BLaER1 treated with 17β-estradiol and CSF1 and Interleukin-3, amounts not matched to agents 10 nM and 100 nM (cell line): ENCODE measurements around the gene PKNOX2.

Source experiments
- H3K27ac ChIP-seq, 11 experiments: shearing (Covaris generic); formaldehyde crosslinking; 2 replicates each; pipeline ENCODE4 v1.8.1; 2022
- H3K27me3 ChIP-seq, 11 experiments: shearing (Covaris generic); formaldehyde crosslinking; 2 replicates each; pipeline ENCODE4 v1.8.1; 2022
- H3K36me3 ChIP-seq, 11 experiments: shearing (Covaris generic); formaldehyde crosslinking; 2 replicates each; pipeline ENCODE4 v1.8.1; 2022
- H3K4me1 ChIP-seq, 10 experiments: shearing (Covaris generic); formaldehyde crosslinking; 2 replicates each; pipeline ENCODE4 v1.8.1; 2022
- H3K4me2 ChIP-seq, 11 experiments: shearing (Covaris generic); formaldehyde crosslinking; 2 replicates each; pipeline ENCODE4 v1.8.1; 2022
- H3K4me3 ChIP-seq, 10 experiments: shearing (Covaris generic); formaldehyde crosslinking; 2 replicates each; pipeline ENCODE4 v1.8.1; 2022
- H3K9ac ChIP-seq, 11 experiments: shearing (Covaris generic); formaldehyde crosslinking; 2 replicates each; pipeline ENCODE4 v1.8.1; 2022
- H3K9me3 ChIP-seq, 11 experiments: shearing (Covaris generic); formaldehyde crosslinking; replicated peaks in 1 of 11; 2 replicates each; pipeline ENCODE4 v1.8.1; 2022
- H4K20me1 ChIP-seq, 11 experiments: shearing (Covaris generic); formaldehyde crosslinking; 2 replicates each; pipeline ENCODE4 v1.8.1; 2022
- Cebpa-rat ChIP-seq, 11 experiments: shearing (Covaris generic); IDR thresholded peaks; 2 replicates each; pipeline ENCODE4 v1.8.1; 2022

The PKNOX2 gene

GRCh38 chr11:125372088-125372487 lies 207.5 kb downstream of the PKNOX2 start:
- Histone ChIP-seq H3K27me3 (no peaks in the 10 kb centered on the region; a peak in 2 of 22 replicates), H3K4me1 (peaks cover 0 to 14% (median 10%) of the 10 kb centered on the region in 10 experiments; a peak in 9 of 20 replicates), H4K20me1 (no peaks in the 10 kb centered on the region), H3K27ac (no peak overlapping the region), H3K4me3 (no peak overlapping the region), H3K4me2 (no peak overlapping the region), H3K36me3 (no peaks in the 10 kb centered on the region), H3K9me3 (no peaks in the 10 kb centered on the region), H3K9ac (no peak overlapping the region)
- no peak for TF ChIP-seq Cebpa-rat (IDR thresholded peaks at IDR 0.05)

GRCh38 chr11:125372911-125373310 lies 208.4 kb downstream of the PKNOX2 start:
- H3K27ac ChIP-seq = no peak overlapping the region
- no peak for TF ChIP-seq Cebpa-rat (IDR thresholded peaks at IDR 0.05)
- H4K20me1 ChIP-seq = no peaks in the 10 kb centered on the region
- no peaks in the 10 kb centered on the region; a peak in 2 of 22 replicates for H3K27me3 ChIP-seq
- H3K4me3 ChIP-seq = no peak overlapping the region
- H3K36me3 ChIP-seq = no peaks in the 10 kb centered on the region
- H3K9ac ChIP-seq = no peak overlapping the region
- H3K4me1 ChIP-seq = peaks cover 0 to 14% (median 10%) of the 10 kb centered on the region in 10 experiments; a peak in 9 of 20 replicates
- no peaks in the 10 kb centered on the region for H3K9me3 ChIP-seq
- H3K4me2 ChIP-seq = peak overlapping the region in 1 of 11 experiments; percentile 25; a peak in 1 of 22 replicates

GRCh38 chr11:125373426-125374391 lies 209.2 kb downstream of the PKNOX2 start:
- H3K9me3 ChIP-seq = no peaks in the 10 kb centered on the region
- H4K20me1 ChIP-seq = no peaks in the 10 kb centered on the region
- H3K9ac ChIP-seq = no peak overlapping the region
- no peaks in the 10 kb centered on the region; a peak in 2 of 22 replicates for H3K27me3 ChIP-seq
- no peak for TF ChIP-seq Cebpa-rat (IDR thresholded peaks at IDR 0.05)
- no peaks in the 10 kb centered on the region for H3K36me3 ChIP-seq
- H3K4me1 ChIP-seq = peaks cover 0 to 14% (median 10%) of the 10 kb centered on the region in 10 experiments; a peak in 9 of 20 replicates
- no peak overlapping the region for H3K27ac ChIP-seq
- no peak overlapping the region for H3K4me3 ChIP-seq
- H3K4me2 ChIP-seq = peak overlapping the region in 7 of 11 experiments; percentile 4 to 38 (median 17); a peak in 6 of 22 replicates

- Histone ChIP-seq H3K36me3 (no peaks in the 10 kb centered on the region), H3K4me2 (0 out of 22 replicates have a peak overlapping the region, but pooled peaks of 2 of the 11 experiments have one; percentile 25 to 38), H3K9ac (no peak overlapping the region), H3K4me3 (no peak overlapping the region), H4K20me1 (no peaks in the 10 kb centered on the region), H3K27me3 (no peaks in the 10 kb centered on the region; a peak in 2 of 22 replicates), H3K9me3 (no peaks in the 10 kb centered on the region), H3K4me1 (peaks cover 0 to 14% (median 10%) of the 10 kb centered on the region in 10 experiments; a peak in 9 of 20 replicates), H3K27ac (no peak overlapping the region)
- TF ChIP-seq Cebpa-rat (IDR thresholded peaks at IDR 0.05) = no peak
These were observed 209.8 kb downstream of the PKNOX2 start for GRCh38 chr11:125374398-125374797.

GRCh38 chr11:125375146-125375545 lies 210.6 kb downstream of the PKNOX2 start:
- H3K4me2 ChIP-seq = no peak overlapping the region
- no peaks in the 10 kb centered on the region; a peak in 2 of 22 replicates for H3K27me3 ChIP-seq

GRCh38 chr11:125376117-125376516 lies 211.6 kb downstream of the PKNOX2 start:
- H3K4me3 ChIP-seq = no peak overlapping the region
- no peaks in the 10 kb centered on the region for H3K9me3 ChIP-seq
- no peak overlapping the region for H3K4me2 ChIP-seq
- H4K20me1 ChIP-seq = no peaks in the 10 kb centered on the region; a peak in 1 of 22 replicates
- H3K36me3 ChIP-seq = no peaks in the 10 kb centered on the region
- peaks cover 0 to 14% (median 10%) of the 10 kb centered on the region in 10 experiments; a peak in 9 of 20 replicates for H3K4me1 ChIP-seq
- no peak for TF ChIP-seq Cebpa-rat (IDR thresholded peaks at IDR 0.05)
- no peak overlapping the region for H3K27ac ChIP-seq
- H3K9ac ChIP-seq = no peak overlapping the region
- no peaks in the 10 kb centered on the region for H3K27me3 ChIP-seq

More at GRCh38 chr11:125375146-125375545, 210.6 kb downstream of the PKNOX2 start:
- Histone ChIP-seq H4K20me1 (no peaks in the 10 kb centered on the region), H3K9ac (no peak overlapping the region), H3K4me3 (no peak overlapping the region), H3K9me3 (no peaks in the 10 kb centered on the region), H3K27ac (no peak overlapping the region), H3K4me1 (peaks cover 0 to 14% (median 10%) of the 10 kb centered on the region in 10 experiments; a peak in 9 of 20 replicates), H3K36me3 (no peaks in the 10 kb centered on the region)
- TF ChIP-seq Cebpa-rat (IDR thresholded peaks at IDR 0.05) = no peak

GRCh38 chr11:125376856-125377255 lies 212.3 kb downstream of the PKNOX2 start:
- Histone ChIP-seq H3K4me2 (no peak overlapping the region), H3K9me3 (no peaks in the 10 kb centered on the region), H3K9ac (no peak overlapping the region), H3K4me3 (no peak overlapping the region), H3K27me3 (no peaks in the 10 kb centered on the region), H3K36me3 (no peaks in the 10 kb centered on the region), H3K4me1 (peaks cover 0 to 13% (median 10%) of the 10 kb centered on the region in 10 experiments; a peak in 9 of 20 replicates), H4K20me1 (no peaks in the 10 kb centered on the region; a peak in 1 of 22 replicates), H3K27ac (no peak overlapping the region)
- no peak for TF ChIP-seq Cebpa-rat (IDR thresholded peaks at IDR 0.05)

GRCh38 chr11:125378083-125378482 lies 213.5 kb downstream of the PKNOX2 start:
- Histone ChIP-seq H3K4me3 (no peak overlapping the region), H3K27ac (no peak overlapping the region), H4K20me1 (no peaks in the 10 kb centered on the region; a peak in 1 of 22 replicates), H3K36me3 (no peaks in the 10 kb centered on the region), H3K27me3 (no peaks in the 10 kb centered on the region), H3K9me3 (no peaks in the 10 kb centered on the region), H3K9ac (no peak overlapping the region), H3K4me2 (no peak overlapping the region), H3K4me1 (peaks cover 0 to 13% (median 10%) of the 10 kb centered on the region in 10 experiments; a peak in 9 of 20 replicates)
- TF ChIP-seq Cebpa-rat (IDR thresholded peaks at IDR 0.05) = no peak

- Histone ChIP-seq H3K27ac (no peak overlapping the region), H3K27me3 (no peaks in the 10 kb centered on the region), H3K4me2 (no peak overlapping the region), H3K36me3 (no peaks in the 10 kb centered on the region), H4K20me1 (no peaks in the 10 kb centered on the region; a peak in 1 of 22 replicates), H3K4me1 (peaks cover 0 to 8% (median 6%) of the 10 kb centered on the region in 10 experiments; a peak in 9 of 20 replicates), H3K4me3 (no peak overlapping the region), H3K9ac (no peak overlapping the region), H3K9me3 (no peaks in the 10 kb centered on the region)
- no peak for TF ChIP-seq Cebpa-rat (IDR thresholded peaks at IDR 0.05)
These were observed 214.0 kb downstream of the PKNOX2 start for GRCh38 chr11:125378571-125378970.
